ENCODE measurements around the gene LCN12. TPM values are rescaled to one million over a fixed set of nuclear protein-coding genes. Genes with fewer than 3 reads are reported as not detected.

The LCN12 gene
- total RNA-seq, 1 donor from 2014 or later: not detected

DNA sequence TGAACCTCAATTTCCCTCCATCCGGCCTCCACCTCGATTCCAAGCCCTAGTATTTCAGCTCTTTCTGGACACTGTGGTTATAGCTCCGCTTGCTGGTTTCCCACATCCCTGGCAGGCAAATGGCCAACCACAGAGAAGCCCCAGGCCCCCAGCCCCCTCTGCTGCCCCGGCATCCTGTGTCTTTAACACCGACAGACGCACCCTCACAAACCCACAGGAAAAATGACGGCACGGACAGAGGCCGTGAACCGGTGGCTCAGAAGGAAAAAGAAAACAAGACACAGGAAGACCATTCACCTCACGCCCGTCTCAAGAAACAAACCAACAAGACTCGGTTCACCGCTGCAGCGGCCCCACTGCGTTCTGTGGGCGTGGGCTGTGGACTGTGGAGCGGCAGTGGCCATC lies 45.8 kb downstream of the LCN12 start:
- H3K4me3 Mint-ChIP-seq: no peak overlapping the region
- no peak overlapping the region for H3K4me2 ChIP-seq
- no peak overlapping the region for H3K27ac Mint-ChIP-seq

DNA sequence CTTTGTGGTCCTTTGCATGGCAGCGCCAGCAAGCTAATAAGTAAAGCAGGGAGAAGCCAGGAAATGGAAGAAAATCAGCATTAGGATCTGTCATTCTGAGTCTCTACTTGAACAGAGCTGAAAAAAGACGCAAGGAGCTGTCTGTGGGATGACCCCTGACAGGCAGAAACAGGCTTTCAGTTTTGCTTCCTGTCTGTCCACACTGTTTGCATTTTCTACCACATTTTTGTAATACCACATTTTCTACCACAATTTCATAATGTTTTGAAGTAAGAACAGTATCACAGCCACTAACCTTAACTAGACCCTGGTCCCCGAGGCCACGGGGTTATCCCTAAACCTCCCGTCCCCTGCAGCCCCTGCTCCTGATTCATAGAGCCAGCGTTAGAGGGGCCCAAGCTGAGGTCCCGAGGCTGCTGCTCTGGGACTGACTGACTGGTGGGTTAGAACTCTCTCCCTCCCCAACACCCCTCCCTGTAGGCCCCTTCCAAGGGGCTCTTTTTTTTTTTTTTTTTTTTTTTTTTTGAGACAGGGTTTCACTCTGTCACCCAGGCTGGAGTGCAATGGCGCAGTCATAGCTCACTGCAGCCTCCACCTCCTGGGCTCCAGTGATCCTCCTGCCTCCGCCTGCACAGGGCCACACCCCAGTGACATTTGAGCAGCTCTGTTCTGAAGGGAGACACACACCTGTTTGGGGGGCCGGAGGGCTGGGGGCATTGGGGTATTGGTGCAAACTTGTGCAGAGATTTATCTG lies 48.3 kb downstream of the LCN12 start:
- no peak overlapping the region for H3K4me3 Mint-ChIP-seq
- DNase-seq (ENCODE audit: low spot score): no peak
- peaks cover 7% of the 10 kb centered on the region for H3K9me3 Mint-ChIP-seq
- H3K9me3 ChIP-seq (ENCODE audit: low read depth): no peaks in the 10 kb centered on the region
- H3K9ac ChIP-seq: no peak overlapping the region
- H3F3A ChIP-seq (ENCODE audit: low read depth): peaks cover 4% of the 10 kb centered on the region
- H4K20me1 ChIP-seq (ENCODE audit: low read depth): no peaks in the 10 kb centered on the region
- no peaks in the 10 kb centered on the region for H3K36me3 Mint-ChIP-seq
- no peak for TF ChIP-seq EZH2 (IDR thresholded peaks at IDR 0.05)
- TF ChIP-seq, protein P1, sequence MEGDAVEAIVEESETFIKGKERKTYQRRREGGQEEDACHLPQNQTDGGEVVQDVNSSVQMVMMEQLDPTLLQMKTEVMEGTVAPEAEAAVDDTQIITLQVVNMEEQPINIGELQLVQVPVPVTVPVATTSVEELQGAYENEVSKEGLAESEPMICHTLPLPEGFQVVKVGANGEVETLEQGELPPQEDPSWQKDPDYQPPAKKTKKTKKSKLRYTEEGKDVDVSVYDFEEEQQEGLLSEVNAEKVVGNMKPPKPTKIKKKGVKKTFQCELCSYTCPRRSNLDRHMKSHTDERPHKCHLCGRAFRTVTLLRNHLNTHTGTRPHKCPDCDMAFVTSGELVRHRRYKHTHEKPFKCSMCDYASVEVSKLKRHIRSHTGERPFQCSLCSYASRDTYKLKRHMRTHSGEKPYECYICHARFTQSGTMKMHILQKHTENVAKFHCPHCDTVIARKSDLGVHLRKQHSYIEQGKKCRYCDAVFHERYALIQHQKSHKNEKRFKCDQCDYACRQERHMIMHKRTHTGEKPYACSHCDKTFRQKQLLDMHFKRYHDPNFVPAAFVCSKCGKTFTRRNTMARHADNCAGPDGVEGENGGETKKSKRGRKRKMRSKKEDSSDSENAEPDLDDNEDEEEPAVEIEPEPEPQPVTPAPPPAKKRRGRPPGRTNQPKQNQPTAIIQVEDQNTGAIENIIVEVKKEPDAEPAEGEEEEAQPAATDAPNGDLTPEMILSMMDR (IDR thresholded peaks at IDR 0.05): no peak
- no peak for TF ChIP-seq EZH2phosphoT487 (IDR thresholded peaks at IDR 0.05)
- H3K27me3 ChIP-seq: peaks cover 12% of the 10 kb centered on the region
- H3K27ac Mint-ChIP-seq: no peak overlapping the region
- peaks cover 11% of the 10 kb centered on the region for H3K4me1 ChIP-seq
- no peaks in the 10 kb centered on the region for H3K79me2 ChIP-seq (ENCODE audit: low read depth)
- H3K4me2 ChIP-seq: no peak overlapping the region
- H2AFZ ChIP-seq (replicated peaks): no peak overlapping the region
- H3K4me3 ChIP-seq: no peak overlapping the region
- peaks cover 24% of the 10 kb centered on the region for H3K27me3 Mint-ChIP-seq (ENCODE audit: insufficient read depth, low read depth)
- peaks cover 10% of the 10 kb centered on the region for H3K4me1 Mint-ChIP-seq
- no peak overlapping the region for H3K27ac ChIP-seq
- no peaks in the 10 kb centered on the region for H3K36me3 ChIP-seq

More for the DNA sequence above, 45.8 kb downstream of the LCN12 start:
- TF ChIP-seq EZH2 (IDR thresholded peaks at IDR 0.05) (no peak), EZH2phosphoT487 (IDR thresholded peaks at IDR 0.05) (no peak)
- TF ChIP-seq, protein P1 (IDR thresholded peaks at IDR 0.05): no peak
- Histone ChIP-seq H3K79me2 (ENCODE audit: low read depth) (peaks cover 6% of the 10 kb centered on the region), H3K36me3 (no peaks in the 10 kb centered on the region), H3K27me3 (peaks cover 12% of the 10 kb centered on the region), H4K20me1 (ENCODE audit: low read depth) (peaks cover 6% of the 10 kb centered on the region), H3K27ac (no peak overlapping the region), H3K4me3 (no peak overlapping the region), H3K9ac (no peak overlapping the region), H2AFZ (replicated peaks) (no peak overlapping the region), H3K9me3 (ENCODE audit: low read depth) (no peaks in the 10 kb centered on the region), H3F3A (ENCODE audit: low read depth) (peaks cover 4% of the 10 kb centered on the region), H3K4me1 (peaks cover 11% of the 10 kb centered on the region)
- no peaks in the 10 kb centered on the region for H3K36me3 Mint-ChIP-seq
- no peaks in the 10 kb centered on the region for H3K9me3 Mint-ChIP-seq
- no peak for DNase-seq (ENCODE audit: low spot score)
- H3K27me3 Mint-ChIP-seq (ENCODE audit: insufficient read depth, low read depth): peaks cover 16% of the 10 kb centered on the region
- H3K4me1 Mint-ChIP-seq: peaks cover 10% of the 10 kb centered on the region

GRCh38 chr9:137001857-137002645 lies 50.0 kb downstream of the LCN12 start:
- Histone ChIP-seq H3K79me2 (ENCODE audit: low read depth) (no peaks in the 10 kb centered on the region), H3F3A (ENCODE audit: low read depth) (peaks cover 4% of the 10 kb centered on the region), H3K9me3 (ENCODE audit: low read depth) (no peaks in the 10 kb centered on the region), H3K36me3 (no peaks in the 10 kb centered on the region), H3K4me1 (peaks cover 3% of the 10 kb centered on the region), H3K4me3 (no peak overlapping the region), H3K27ac (no peak overlapping the region), H2AFZ (replicated peaks) (no peak overlapping the region), H4K20me1 (ENCODE audit: low read depth) (no peaks in the 10 kb centered on the region), H3K4me2 (no peak overlapping the region), H3K9ac (no peak overlapping the region), H3K27me3 (peaks cover 4% of the 10 kb centered on the region)
- peaks cover 7% of the 10 kb centered on the region for H3K9me3 Mint-ChIP-seq
- peaks cover 26% of the 10 kb centered on the region for H3K27me3 Mint-ChIP-seq (ENCODE audit: insufficient read depth, low read depth)
- TF ChIP-seq EZH2phosphoT487 (IDR thresholded peaks at IDR 0.05) (no peak), EZH2 (IDR thresholded peaks at IDR 0.05) (no peak)
- TF ChIP-seq, protein P1 (IDR thresholded peaks at IDR 0.05): no peak
- no peaks in the 10 kb centered on the region for H3K36me3 Mint-ChIP-seq
- peaks cover 10% of the 10 kb centered on the region for H3K4me1 Mint-ChIP-seq
- DNase-seq (ENCODE audit: low spot score): no peak
- no peak overlapping the region for H3K27ac Mint-ChIP-seq
- no peak overlapping the region for H3K4me3 Mint-ChIP-seq

Measured in neural progenitor cell (in vitro differentiated cells).